HG03442 (cell line): ENCODE data around the gene RAD51B.

ENCODE experiments used
- ATAC-seq: cut with Tn5 transposase; IDR thresholded peaks from one replicate; pipeline ENCODE4 v1.9.1; 2021; ENCODE audit warnings: mild to moderate bottlenecking, moderate library complexity; ENCODE audit not compliant: unreplicated experiment

RAD51B gene

GRCh38 chr14:68370057-68370360 lies 550.4 kb downstream of the RAD51B start:
- no peak for ATAC-seq

- no peak for ATAC-seq
These were observed 552.8 kb downstream of the RAD51B start for GRCh38 chr14:68372368-68372767.

GRCh38 chr14:68373124-68373646 lies 553.6 kb downstream of the RAD51B start:
- no peak for ATAC-seq

- no peak for ATAC-seq
These were observed 554.4 kb downstream of the RAD51B start for GRCh38 chr14:68373847-68374444.

- ATAC-seq = no peak
These were observed 555.1 kb downstream of the RAD51B start for GRCh38 chr14:68374682-68375081.

GRCh38 chr14:68375376-68375775 lies 555.8 kb downstream of the RAD51B start:
- ATAC-seq = no peak

GRCh38 chr14:68376067-68376779 lies 556.6 kb downstream of the RAD51B start:
- no peak for ATAC-seq

- ATAC-seq = no peak
These were observed 557.4 kb downstream of the RAD51B start for GRCh38 chr14:68377006-68377405.

- ATAC-seq = no peak
These were observed 557.9 kb downstream of the RAD51B start for GRCh38 chr14:68377459-68377858.

- no peak for ATAC-seq
These were observed 560.1 kb downstream of the RAD51B start for GRCh38 chr14:68379510-68380328.

- ATAC-seq = peak; percentile 57
These were observed 560.8 kb downstream of the RAD51B start for GRCh38 chr14:68380329-68380741.

GRCh38 chr14:68384335-68384734 lies 564.8 kb downstream of the RAD51B start:
- ATAC-seq = no peak

- no peak for ATAC-seq
These were observed 565.3 kb downstream of the RAD51B start for GRCh38 chr14:68384881-68385280.

GRCh38 chr14:68386446-68386845 lies 566.9 kb downstream of the RAD51B start:
- ATAC-seq = no peak

GRCh38 chr14:68386950-68387779 lies 567.6 kb downstream of the RAD51B start:
- ATAC-seq = no peak

- no peak for ATAC-seq
These were observed 570.4 kb downstream of the RAD51B start for GRCh38 chr14:68389943-68390342.

- no peak for ATAC-seq
These were observed 571.2 kb downstream of the RAD51B start for GRCh38 chr14:68390741-68391140.

GRCh38 chr14:68391311-68392014 lies 571.9 kb downstream of the RAD51B start:
- no peak for ATAC-seq

- no peak for ATAC-seq
These were observed 573.0 kb downstream of the RAD51B start for GRCh38 chr14:68392393-68393141.

GRCh38 chr14:68393259-68393658 lies 573.7 kb downstream of the RAD51B start:
- no peak for ATAC-seq
